Metanephros (tissue), 1 donor: ENCODE data around the gene DHX34. TPM values are rescaled to one million over a fixed set of nuclear protein-coding genes. Genes with fewer than 3 reads are reported as not detected.

Experiments
- total RNA-seq: library from RNA; depleted of rRNA; stranded (reverse); fragments of >200 nt; gene quantifications from one replicate; pipeline ENCODE4 v1.2.3, GENCODE V29; 2014

DHX34 gene
- total RNA-seq: 19.7 TPM

DNA sequence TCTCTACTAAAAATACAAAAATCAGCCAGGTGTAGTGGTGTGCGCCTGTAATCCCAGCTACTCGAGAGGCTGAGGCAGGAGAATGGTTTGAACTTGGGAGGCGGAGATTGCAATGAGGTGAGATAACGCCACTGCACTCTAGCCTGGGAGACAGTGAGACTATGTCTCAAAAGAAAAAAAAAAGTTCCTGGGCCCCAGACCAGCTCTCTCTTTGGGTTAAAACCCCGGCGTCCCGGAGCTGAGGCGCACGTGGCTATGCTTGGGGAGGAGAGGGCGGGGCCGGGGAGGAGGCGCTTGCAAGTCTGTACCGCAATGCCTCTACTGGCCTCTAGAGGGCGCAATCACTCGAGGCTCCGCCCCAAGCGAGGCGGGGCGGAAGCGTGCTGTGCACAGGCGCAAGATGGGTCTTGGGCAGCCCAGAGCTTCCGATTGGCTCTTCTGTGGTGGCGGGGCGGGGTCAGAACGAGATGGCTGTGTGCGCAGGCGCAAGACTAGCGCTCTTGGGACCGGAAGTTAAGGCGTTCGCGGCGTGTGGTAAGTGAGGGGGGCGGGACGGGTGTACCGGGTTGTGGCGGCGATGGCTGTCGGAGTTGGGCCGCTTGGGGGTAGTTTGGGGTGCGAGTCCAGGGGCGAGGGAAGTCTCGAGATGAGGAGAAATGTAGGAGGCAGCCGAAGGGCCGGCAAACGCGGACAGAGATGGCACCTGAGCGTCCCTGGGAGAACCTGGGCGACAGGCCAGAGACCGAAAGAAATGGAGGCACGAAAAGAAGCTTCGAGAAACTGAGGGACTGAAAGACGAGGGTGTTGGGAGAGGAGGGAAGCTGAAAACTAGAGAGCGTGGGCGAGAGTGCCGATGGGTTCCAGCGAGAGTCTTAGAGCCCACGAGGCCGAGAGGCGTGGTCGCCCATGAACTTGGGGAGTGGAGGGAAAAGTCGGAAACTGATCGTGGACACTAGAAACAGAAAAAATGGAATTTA is at the start of gene DHX34:
Gene DHX34 (plus strand): TSS at position 497 of the 977 bp plus-strand sequence. CDS start 3,716 bp downstream, outside the sequence.

GRCh38 chr19:47309608-47310007 is 39.5 kb upstream of the DHX34 start, which contains the start of gene C5AR1:
C5AR1 (plus strand) TSS chr19:47309861; CDS start chr19:47309896, 35 bp downstream.

GRCh38 chr19:47331931-47332547 is 17.1 kb upstream of the DHX34 start, which contains the start of gene C5AR2:
C5AR2 (plus strand) TSS chr19:47332175; CDS start chr19:47340800, 8,625 bp downstream.

DNA sequence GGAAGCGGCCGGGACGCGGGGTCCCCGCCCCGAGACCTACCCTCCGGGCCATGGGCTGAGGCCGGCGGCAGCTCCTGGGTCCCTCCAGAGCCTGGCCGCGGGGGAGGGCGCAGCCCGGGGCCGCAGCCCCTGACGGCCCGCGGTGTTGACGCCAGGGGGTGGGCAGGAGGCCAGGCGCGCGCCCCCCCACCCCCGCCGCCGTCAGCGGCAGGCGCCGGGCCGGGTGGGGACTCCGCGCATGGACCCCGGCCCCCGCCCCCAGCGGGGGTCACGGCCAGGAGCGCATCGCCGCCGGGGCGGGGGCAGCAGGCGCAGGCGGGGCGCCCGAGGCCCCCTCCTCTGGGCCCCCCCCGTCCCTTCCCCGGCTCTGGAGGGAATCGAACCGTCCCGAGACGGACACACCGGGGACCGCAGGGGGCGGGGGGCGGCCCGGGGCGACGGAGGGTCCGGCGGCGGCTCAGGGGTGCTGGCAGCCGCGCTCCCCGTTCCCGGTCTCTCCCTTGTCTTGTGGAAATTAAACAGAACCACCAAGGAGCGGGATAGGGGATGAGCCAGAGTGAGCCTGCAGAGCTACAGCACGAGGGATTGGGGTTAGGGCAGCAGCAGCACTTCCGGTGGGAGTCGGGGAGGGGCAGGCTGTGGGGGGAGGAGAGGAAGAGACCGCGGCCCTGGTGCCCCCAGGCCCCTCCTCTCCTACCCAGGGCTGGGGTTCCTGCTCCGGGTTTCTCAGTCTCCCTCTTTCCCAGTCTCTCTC is 70.1 kb downstream of the DHX34 start, which contains the start of gene MEIS3:
Gene MEIS3 (minus strand): TSS at position 498 of the 754 bp plus-strand sequence. CDS start 446 bp downstream, at position 52.

Other genes starting within 250 kb of the DHX34 start
- 24.5 TPM for gene ZC3H4, start 235.5 kb upstream of the DHX34 start, total RNA-seq
- 67.6 TPM for gene SAE1, start 218.5 kb upstream of the DHX34 start, total RNA-seq
- 4.6 TPM for gene BBC3, start 118.1 kb upstream of the DHX34 start, total RNA-seq
- gene CCDC9, start 92.8 kb upstream of the DHX34 start, total RNA-seq: 11.8 TPM
- 7.6 TPM for gene INAFM1, start 74.4 kb upstream of the DHX34 start, total RNA-seq
- 8.3 TPM for gene C5AR1, start 39.5 kb upstream of the DHX34 start, total RNA-seq
- gene C5AR2, start 17.1 kb upstream of the DHX34 start, total RNA-seq: 2.3 TPM
- gene MEIS3, start 70.2 kb downstream of the DHX34 start, total RNA-seq: 25.0 TPM
- 0.12 TPM for gene SLC8A2, start 122.6 kb downstream of the DHX34 start, total RNA-seq
- gene KPTN, start 134.9 kb downstream of the DHX34 start, total RNA-seq: 7.9 TPM
- gene NAPA, start 165.7 kb downstream of the DHX34 start, total RNA-seq: 78.7 TPM
- gene ZNF541, start 223.8 kb downstream of the DHX34 start, total RNA-seq: 0.18 TPM